ENCODE measurements around the gene C1GALT1.
"Not testable (repeated sequence)": the region's sequence is repeated elsewhere in the genome, so short reads cannot be mapped to it uniquely, and the experiment has no call there.

Gene C1GALT1

DNA sequence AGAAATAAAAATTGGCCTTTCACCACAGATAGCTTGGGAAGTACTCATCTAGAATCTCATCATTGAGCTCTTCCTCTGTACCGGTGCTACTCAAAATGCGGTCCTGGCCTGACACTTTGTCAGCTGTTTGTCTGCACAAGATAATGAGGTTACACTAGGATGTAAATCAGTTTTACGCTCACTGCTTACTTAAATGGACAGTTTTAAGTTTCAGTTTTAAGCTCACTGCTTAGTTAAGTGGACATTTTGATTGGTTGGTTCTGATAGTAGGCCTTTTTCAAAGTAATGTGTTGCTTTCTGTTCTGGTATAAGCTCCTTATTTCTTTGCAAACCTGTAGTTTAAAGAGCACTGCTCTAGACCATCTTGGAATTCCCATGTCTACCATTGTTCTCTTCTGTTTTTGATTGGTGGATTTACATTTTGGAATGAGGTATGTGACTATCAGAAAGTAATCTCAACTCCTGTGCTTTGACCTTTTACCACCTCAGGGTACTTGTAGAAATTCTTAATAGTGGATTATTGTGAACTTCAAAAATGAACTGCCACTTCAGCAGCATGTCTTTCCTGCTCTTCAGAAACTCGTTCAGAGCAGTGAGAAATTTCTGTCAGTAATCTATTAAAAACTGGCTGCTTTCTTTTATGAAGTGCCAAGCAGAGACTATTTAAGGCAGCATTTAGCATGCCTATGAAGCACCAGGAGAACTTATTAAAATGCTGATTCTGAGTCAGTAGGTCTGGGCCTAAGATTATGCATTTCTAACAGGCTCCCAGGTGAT is 55.0 kb downstream of the C1GALT1 start:
- DNase-seq (ENCODE audit: low read depth in 2 of 2): no peak

GRCh38 chr7:7237978-7238267 is 55.6 kb downstream of the C1GALT1 start:
- DNase-seq (ENCODE audit: low read depth in 2 of 2): no peak

DNA sequence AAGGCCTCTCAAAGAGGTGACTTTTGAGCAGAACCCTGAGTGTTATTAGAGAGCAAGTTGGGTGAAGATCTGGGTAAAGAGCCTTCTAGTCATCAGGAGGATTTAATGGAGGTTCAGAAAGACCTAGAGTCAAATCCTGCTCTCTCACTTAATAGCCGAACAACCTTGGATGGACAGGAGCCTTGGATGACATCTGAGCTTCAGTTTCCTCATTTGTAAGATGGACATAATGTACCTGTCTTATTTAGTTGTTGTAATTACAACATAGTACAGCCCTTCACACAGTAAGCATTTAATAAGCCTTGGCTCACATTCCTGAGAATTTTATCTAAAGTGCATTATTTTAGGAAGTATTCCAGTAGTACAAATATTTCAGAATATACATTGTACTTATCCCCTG is 57.0 kb downstream of the C1GALT1 start:
- DNase-seq (ENCODE audit: low read depth in 2 of 2): no peak

GRCh38 chr7:7242899-7243298 is 60.6 kb downstream of the C1GALT1 start:
- DNase-seq (ENCODE audit: low read depth in 2 of 2): no peak

- not testable (repeated sequence) for DNase-seq (ENCODE audit: low read depth in 2 of 2)
Observed at GRCh38 chr7:7245233-7245632, 62.9 kb downstream of the C1GALT1 start.

GRCh38 chr7:7246223-7246622 is 63.9 kb downstream of the C1GALT1 start:
- DNase-seq (ENCODE audit: low read depth in 2 of 2): no peak

DNA sequence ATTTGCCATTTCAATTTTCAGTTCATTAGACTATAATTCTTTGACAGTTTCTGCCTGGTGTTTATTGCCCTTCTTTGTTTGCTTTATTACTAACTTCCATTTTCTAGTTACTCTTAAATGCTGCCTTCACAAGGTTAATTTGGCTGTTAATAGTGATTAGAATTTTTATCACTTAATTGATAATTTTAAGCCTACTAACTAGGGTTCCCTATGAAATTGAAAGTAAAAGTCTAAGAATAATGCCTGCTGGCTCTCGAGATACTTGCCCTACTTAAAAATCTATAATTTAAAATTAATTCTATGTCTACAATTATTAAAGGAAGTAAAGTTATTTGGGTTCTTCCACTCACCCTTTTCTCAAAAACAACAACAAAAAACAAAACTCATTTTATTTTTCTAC is 65.3 kb downstream of the C1GALT1 start:
- DNase-seq (ENCODE audit: low read depth in 2 of 2): no peak

- no peak for DNase-seq (ENCODE audit: low read depth in 2 of 2)
Observed at GRCh38 chr7:7249814-7250213, 67.5 kb downstream of the C1GALT1 start.

- no peak for DNase-seq (ENCODE audit: low read depth in 2 of 2)
Observed at GRCh38 chr7:7251742-7252141, 69.4 kb downstream of the C1GALT1 start.

DNA sequence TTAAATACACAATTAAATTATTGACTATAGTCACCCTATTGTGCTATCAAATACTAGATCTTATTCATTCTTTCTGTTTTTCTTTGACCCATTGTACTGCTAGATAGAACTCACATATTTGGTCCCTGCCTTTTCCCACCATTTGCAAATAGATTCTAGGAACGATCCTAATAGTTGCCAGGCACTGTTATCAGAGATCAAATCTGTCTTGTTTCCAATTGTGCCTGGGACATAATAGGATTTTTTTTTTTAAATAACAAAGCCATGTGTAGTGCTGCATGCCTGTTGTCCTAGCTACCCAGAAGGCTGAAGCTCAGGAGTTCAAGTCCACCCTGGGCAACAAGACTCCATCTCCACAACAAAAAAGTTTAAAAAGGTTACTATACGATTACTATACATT is 72.0 kb downstream of the C1GALT1 start:
- DNase-seq (ENCODE audit: low read depth in 2 of 2): no peak

- no peak for DNase-seq (ENCODE audit: low read depth in 2 of 2)
Observed at GRCh38 chr7:7254908-7255307, 72.6 kb downstream of the C1GALT1 start.

DNA sequence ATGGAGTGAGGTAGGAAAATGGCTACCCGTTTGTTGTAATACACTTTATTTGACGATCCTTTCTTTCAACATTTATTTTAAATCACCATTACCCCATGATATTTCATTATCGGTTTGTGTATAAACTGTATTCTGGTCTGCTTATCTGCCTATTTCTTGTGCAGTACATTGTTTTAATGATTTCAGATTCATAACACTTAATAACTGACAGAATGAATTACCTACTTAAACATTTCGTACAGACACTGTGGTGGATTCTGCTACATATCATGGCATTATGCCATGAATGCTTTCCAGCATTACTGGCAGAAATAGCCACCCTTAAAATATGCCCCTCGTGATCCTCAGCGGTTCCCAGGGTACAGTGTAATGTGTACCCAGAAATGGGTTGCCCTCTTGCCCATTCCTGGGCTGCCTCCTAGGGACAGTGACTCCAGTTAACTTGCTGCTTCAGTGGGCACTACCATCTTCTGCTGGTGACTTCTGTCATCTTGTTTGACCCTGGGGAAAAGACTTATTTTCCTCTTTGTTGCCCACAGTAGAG is 74.5 kb downstream of the C1GALT1 start:
- no peak for DNase-seq (ENCODE audit: low read depth in 2 of 2)

DNA sequence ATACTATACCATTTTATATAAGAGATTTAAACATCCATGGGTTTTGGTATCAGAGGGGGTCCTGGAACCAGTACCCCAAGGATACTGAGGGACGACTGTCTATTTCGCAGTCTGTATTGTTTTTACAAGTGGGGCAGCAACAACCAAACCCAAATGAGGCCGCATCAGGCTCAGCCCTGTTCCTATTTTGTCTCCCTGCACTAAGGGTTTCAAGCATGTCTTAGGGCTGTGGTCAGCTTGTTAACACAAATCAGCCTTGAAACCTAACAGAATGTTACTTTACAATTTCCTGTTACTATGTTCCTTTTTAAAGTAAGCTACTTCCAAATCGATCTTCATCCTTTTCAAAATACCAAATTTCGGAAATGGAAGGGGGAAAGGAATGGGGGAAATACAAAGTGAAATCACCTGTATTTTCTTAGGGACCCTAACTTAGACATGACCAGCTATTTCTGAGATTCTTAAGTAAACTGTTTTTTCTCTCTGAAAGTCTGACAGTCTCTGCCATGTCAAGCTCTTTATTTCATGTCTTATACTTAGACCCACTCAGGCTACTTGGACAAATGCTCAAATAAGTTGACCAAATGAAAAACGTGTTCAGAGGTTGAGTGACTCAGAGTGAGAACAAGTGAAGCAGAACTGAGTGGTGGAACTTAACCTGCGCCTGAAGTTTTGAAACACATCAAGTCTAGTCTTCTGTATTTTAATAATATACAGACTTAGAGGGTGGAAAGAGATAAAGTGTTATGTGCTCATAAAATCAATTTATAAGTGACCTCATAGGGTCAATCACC is 75.8 kb downstream of the C1GALT1 start:
- no peak for DNase-seq (ENCODE audit: low read depth in 2 of 2)

GRCh38 chr7:7261863-7262262 is 79.5 kb downstream of the C1GALT1 start:
- no peak for DNase-seq (ENCODE audit: low read depth in 2 of 2)

GRCh38 chr7:7263297-7264230 is 81.2 kb downstream of the C1GALT1 start:
- DNase-seq (ENCODE audit: low read depth in 2 of 2): no peak

GRCh38 chr7:7264306-7265040 is 82.1 kb downstream of the C1GALT1 start:
- no peak for DNase-seq (ENCODE audit: low read depth in 2 of 2)

- no peak for DNase-seq (ENCODE audit: low read depth in 2 of 2)
Observed at GRCh38 chr7:7265081-7266075, 83.0 kb downstream of the C1GALT1 start.

- no peak for DNase-seq (ENCODE audit: low read depth in 2 of 2)
Observed at GRCh38 chr7:7266257-7266881, 84.0 kb downstream of the C1GALT1 start.

DNA sequence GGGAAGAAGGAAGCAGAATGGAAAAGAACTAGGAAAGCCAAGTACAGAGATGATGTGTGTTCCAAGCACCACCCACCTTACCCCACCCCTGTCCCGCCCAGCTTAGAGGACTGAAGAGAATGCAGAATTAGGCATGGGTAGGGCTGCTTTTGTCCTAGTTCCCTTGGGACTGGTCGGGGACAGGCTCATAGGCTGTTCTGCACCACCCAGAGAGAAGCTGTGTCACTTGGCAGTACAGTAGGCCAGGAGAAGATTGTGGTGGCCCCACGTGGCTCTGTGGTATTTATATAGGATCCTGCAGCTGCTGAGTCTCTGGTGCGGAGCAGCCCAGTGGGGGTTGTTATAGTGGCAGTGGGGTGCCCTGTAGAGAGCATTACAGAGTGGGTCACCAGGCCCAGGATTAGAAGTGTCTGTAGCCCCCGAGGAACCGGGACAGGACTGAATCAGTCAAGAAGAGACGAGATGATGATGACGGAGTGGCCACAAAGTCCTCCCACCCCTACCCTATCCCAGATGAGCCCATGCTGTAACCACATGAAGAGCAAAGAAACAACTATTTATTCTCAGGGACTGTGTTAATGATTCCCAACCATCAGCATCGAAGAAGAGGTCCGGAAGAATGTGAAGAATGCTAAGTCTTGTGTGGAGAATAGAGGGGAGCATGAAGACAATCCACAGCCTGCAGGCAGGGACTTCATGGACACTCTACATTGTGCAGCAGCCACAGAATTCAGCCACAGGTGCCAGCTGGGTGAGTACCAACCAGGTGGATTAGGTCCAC is 88.9 kb downstream of the C1GALT1 start:
- no peak for DNase-seq (ENCODE audit: low read depth in 2 of 2)
